ENCODE data around the gene PRKAG2. TPM values are rescaled to one million over a fixed set of nuclear protein-coding genes. Genes with fewer than 3 reads are reported as not detected.

PRKAG2 gene
- total and polyA plus RNA-seq, 2 of the 13 experiments (the other 11 are each of a cell fraction or from before 2014, with no cell fraction given): 0.90 to 1.3 TPM

DNA sequence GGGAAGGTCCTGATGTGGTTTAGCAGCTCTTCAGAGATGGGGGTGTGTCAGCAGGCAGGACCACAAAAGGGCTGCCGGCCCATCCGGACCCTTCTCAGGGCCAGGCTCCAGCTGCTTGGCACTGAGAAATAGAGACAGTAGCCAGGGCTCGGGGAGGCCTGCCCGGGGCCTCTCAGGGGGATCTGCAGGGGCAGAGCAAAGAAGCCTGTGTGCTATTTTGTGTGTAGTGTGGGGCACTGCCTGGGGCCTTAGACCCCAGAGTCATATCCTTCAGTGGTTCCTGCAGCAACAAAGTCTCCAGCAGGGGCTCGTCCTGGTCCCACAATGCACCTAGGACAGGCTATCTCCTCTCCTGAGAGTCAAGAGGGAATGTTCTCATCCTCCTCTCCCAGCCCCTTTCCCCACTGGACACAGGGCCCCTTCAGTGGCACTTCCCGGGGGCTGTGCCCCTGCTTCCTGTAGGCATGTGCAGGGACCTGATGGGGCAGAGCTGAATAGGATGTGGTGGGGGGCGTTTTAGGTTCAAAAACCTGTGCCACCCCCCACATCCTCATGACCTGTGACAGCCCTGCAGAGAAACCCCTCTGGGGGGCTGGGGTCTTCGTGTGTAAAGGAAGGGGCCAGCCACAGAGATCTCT lies 197.7 kb downstream of the PRKAG2 start:
- Histone ChIP-seq H3K27me3 (ENCODE audit: control insufficient read depth in 1 of 2, insufficient read depth in 2 of 2, low read length in 2 of 2) (peaks cover 0 to 18% of the 10 kb centered on the region in 2 experiments; a peak in 1 of 5 replicates), H3K4me3 (replicated peaks in 1 of 3; ENCODE audit: insufficient read depth in 1 of 3, low read depth in 2 of 3, low read length in 3 of 3) (no peak overlapping the region), H4K20me1 (ENCODE audit: insufficient read depth, low read length) (no peaks in the 10 kb centered on the region), H3K36me3 (replicated peaks in 1 of 2; ENCODE audit: control insufficient read depth in 1 of 2, insufficient read depth in 2 of 2, low read length in 2 of 2) (no peaks in the 10 kb centered on the region), H2AFZ (ENCODE audit: low read length) (no peak overlapping the region), H3K9ac (ENCODE audit: insufficient read depth, low read depth, low read length) (no peak overlapping the region), H3K79me2 (ENCODE audit: insufficient read depth, low read length) (no peaks in the 10 kb centered on the region), H3K27ac (ENCODE audit: extremely low read length, insufficient read depth, low read length) (no peak overlapping the region), H3K4me1 (ENCODE audit: insufficient read depth, low read length) (no peaks in the 10 kb centered on the region), H3K9me3 (ENCODE audit: low read length) (no peaks in the 10 kb centered on the region), H3K4me2 (ENCODE audit: low read depth, low read length) (no peak overlapping the region)
- ChIA-PET POLR2A (no interaction called here), CTCF (ENCODE audit: low intra/inter-chr PET ratio, low total read pairs) (no interaction called here)
- BruUV-seq (replicated peaks): no TSS peak
- ATAC-seq (peak; percentile 38; the same call in 2 of the 3 replicates), FAIRE-seq (no peak), DNase-seq (ENCODE audit: low spot score) (no peak)
- intact Hi-C loops (cut with micrococcal nuclease; ENCODE audit: unreplicated experiment) (no loop called here), in situ Hi-C loops (cut with HindIII; ENCODE audit: extremely low pct_ligation_motif_present, low pct_unique_long_range_greater_than_20kb) (no loop called here)
- 40% methylated on average over 3 of the region's 8 CpGs for WGBS (ENCODE audit: low lambda C conversion rate)
- TF ChIP-seq TMF1 (CRISPR knock-in tag; IDR thresholded peaks at IDR 0.05; ENCODE audit: low read depth) (no peak), SOX6 (IDR thresholded peaks at IDR 0.05) (no peak), SOX6 (CRISPR knock-in tag; IDR thresholded peaks at IDR 0.05) (no peak), ESRRA (CRISPR knock-in tag; IDR thresholded peaks at IDR 0.05; ENCODE audit: low read depth) (no peak), ZNF329 (CRISPR knock-in tag; IDR thresholded peaks at IDR 0.05; ENCODE audit: low read depth) (no peak), ZNF766 (CRISPR knock-in tag; IDR thresholded peaks at IDR 0.05; ENCODE audit: borderline replicate concordance) (no peak), ZFY (CRISPR knock-in tag; IDR thresholded peaks at IDR 0.05) (no peak), ZSCAN12 (CRISPR knock-in tag; IDR thresholded peaks at IDR 0.05) (no peak), ZIK1 (CRISPR knock-in tag; IDR thresholded peaks at IDR 0.05; ENCODE audit: borderline replicate concordance, low read depth) (no peak), ZNF451 (CRISPR knock-in tag; IDR thresholded peaks at IDR 0.05) (no peak), NFKB2 (CRISPR knock-in tag; IDR thresholded peaks at IDR 0.05; ENCODE audit: borderline replicate concordance) (no peak)
- TF ChIP-seq, protein P1, sequence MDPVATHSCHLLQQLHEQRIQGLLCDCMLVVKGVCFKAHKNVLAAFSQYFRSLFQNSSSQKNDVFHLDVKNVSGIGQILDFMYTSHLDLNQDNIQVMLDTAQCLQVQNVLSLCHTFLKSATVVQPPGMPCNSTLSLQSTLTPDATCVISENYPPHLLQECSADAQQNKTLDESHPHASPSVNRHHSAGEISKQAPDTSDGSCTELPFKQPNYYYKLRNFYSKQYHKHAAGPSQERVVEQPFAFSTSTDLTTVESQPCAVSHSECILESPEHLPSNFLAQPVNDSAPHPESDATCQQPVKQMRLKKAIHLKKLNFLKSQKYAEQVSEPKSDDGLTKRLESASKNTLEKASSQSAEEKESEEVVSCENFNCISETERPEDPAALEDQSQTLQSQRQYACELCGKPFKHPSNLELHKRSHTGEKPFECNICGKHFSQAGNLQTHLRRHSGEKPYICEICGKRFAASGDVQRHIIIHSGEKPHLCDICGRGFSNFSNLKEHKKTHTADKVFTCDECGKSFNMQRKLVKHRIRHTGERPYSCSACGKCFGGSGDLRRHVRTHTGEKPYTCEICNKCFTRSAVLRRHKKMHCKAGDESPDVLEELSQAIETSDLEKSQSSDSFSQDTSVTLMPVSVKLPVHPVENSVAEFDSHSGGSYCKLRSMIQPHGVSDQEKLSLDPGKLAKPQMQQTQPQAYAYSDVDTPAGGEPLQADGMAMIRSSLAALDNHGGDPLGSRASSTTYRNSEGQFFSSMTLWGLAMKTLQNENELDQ (CRISPR knock-in tag; IDR thresholded peaks at IDR 0.05; ENCODE audit: borderline replicate concordance): no peak
- TF ChIP-seq, protein P2, sequence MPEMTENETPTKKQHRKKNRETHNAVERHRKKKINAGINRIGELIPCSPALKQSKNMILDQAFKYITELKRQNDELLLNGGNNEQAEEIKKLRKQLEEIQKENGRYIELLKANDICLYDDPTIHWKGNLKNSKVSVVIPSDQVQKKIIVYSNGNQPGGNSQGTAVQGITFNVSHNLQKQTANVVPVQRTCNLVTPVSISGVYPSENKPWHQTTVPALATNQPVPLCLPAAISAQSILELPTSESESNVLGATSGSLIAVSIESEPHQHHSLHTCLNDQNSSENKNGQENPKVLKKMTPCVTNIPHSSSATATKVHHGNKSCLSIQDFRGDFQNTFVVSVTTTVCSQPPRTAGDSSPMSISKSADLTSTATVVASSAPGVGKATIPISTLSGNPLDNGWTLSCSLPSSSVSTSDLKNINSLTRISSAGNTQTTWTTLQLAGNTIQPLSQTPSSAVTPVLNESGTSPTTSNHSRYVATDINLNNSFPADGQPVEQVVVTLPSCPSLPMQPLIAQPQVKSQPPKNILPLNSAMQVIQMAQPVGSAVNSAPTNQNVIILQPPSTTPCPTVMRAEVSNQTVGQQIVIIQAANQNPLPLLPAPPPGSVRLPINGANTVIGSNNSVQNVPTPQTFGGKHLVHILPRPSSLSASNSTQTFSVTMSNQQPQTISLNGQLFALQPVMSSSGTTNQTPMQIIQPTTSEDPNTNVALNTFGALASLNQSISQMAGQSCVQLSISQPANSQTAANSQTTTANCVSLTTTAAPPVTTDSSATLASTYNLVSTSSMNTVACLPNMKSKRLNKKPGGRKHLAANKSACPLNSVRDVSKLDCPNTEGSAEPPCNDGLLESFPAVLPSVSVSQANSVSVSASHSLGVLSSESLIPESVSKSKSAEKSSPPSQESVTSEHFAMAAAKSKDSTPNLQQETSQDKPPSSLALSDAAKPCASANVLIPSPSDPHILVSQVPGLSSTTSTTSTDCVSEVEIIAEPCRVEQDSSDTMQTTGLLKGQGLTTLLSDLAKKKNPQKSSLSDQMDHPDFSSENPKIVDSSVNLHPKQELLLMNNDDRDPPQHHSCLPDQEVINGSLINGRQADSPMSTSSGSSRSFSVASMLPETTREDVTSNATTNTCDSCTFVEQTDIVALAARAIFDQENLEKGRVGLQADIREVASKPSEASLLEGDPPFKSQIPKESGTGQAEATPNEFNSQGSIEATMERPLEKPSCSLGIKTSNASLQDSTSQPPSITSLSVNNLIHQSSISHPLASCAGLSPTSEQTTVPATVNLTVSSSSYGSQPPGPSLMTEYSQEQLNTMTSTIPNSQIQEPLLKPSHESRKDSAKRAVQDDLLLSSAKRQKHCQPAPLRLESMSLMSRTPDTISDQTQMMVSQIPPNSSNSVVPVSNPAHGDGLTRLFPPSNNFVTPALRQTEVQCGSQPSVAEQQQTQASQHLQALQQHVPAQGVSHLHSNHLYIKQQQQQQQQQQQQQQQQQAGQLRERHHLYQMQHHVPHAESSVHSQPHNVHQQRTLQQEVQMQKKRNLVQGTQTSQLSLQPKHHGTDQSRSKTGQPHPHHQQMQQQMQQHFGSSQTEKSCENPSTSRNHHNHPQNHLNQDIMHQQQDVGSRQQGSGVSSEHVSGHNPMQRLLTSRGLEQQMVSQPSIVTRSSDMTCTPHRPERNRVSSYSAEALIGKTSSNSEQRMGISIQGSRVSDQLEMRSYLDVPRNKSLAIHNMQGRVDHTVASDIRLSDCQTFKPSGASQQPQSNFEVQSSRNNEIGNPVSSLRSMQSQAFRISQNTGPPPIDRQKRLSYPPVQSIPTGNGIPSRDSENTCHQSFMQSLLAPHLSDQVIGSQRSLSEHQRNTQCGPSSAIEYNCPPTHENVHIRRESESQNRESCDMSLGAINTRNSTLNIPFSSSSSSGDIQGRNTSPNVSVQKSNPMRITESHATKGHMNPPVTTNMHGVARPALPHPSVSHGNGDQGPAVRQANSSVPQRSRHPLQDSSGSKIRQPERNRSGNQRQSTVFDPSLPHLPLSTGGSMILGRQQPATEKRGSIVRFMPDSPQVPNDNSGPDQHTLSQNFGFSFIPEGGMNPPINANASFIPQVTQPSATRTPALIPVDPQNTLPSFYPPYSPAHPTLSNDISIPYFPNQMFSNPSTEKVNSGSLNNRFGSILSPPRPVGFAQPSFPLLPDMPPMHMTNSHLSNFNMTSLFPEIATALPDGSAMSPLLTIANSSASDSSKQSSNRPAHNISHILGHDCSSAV (CRISPR knock-in tag; IDR thresholded peaks at IDR 0.05; ENCODE audit: borderline replicate concordance): no peak
